GM18505 (cell line): ENCODE results near the gene DHTKD1.

Experiments used
- ATAC-seq: cut with Tn5 transposase; IDR thresholded peaks from one replicate; pipeline ENCODE4 v1.9.1; 2021; ENCODE audit not compliant: unreplicated experiment
- POLR2A ChIP-seq: IDR thresholded peaks from 4 replicates; pipeline ENCODE4 v1.6.1; 2011; ENCODE audit warnings: borderline replicate concordance; ENCODE audit not compliant: insufficient read depth, insufficient read length; ENCODE audit errors: extremely low read depth

The DHTKD1 gene, protein sequence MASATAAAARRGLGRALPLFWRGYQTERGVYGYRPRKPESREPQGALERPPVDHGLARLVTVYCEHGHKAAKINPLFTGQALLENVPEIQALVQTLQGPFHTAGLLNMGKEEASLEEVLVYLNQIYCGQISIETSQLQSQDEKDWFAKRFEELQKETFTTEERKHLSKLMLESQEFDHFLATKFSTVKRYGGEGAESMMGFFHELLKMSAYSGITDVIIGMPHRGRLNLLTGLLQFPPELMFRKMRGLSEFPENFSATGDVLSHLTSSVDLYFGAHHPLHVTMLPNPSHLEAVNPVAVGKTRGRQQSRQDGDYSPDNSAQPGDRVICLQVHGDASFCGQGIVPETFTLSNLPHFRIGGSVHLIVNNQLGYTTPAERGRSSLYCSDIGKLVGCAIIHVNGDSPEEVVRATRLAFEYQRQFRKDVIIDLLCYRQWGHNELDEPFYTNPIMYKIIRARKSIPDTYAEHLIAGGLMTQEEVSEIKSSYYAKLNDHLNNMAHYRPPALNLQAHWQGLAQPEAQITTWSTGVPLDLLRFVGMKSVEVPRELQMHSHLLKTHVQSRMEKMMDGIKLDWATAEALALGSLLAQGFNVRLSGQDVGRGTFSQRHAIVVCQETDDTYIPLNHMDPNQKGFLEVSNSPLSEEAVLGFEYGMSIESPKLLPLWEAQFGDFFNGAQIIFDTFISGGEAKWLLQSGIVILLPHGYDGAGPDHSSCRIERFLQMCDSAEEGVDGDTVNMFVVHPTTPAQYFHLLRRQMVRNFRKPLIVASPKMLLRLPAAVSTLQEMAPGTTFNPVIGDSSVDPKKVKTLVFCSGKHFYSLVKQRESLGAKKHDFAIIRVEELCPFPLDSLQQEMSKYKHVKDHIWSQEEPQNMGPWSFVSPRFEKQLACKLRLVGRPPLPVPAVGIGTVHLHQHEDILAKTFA

DNA sequence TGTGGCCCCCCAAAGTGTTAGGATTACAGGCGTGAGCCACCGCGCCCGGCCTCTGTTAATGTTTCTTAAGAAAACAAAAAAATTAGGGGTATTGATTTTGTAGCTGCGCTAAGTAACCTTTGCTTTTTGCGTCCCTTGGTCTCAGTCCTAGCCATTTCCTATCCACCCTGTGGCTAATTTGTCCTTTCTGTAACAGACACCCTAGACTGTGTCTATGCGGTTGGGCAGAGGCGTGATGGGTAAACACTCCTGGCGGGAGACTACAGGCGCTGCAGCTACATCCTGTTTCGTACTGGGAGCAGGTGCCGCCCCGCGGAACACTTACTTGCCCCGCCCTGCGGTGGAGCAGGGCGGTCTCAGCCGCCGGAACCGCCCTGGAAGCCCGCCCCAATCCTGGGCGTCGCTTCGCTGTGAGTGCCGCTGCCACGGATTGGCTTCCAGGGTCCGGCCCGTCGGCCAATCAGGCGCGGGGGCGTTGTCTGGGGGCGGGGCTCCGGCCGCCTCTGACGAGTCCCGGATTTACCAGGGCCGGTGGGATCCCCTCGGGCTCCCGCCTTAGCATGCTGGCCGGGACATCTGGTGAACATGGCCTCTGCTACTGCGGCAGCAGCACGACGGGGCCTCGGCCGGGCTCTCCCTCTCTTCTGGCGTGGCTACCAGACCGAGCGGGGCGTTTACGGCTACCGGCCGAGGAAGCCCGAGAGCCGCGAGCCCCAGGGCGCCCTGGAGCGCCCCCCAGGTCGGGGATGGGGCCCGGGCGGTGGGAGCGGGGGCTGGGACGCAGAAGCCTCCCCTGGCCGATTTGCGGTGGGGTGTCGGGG is at the start of gene DHTKD1:
Gene DHTKD1, plus strand, starts transcription at position 506 of the 821 bp plus-strand sequence. Its CDS starts 80 bp downstream, at position 586.
- TF ChIP-seq POLR2A, result peak; percentile 80
- ATAC-seq, result peak; percentile 97

DNA sequence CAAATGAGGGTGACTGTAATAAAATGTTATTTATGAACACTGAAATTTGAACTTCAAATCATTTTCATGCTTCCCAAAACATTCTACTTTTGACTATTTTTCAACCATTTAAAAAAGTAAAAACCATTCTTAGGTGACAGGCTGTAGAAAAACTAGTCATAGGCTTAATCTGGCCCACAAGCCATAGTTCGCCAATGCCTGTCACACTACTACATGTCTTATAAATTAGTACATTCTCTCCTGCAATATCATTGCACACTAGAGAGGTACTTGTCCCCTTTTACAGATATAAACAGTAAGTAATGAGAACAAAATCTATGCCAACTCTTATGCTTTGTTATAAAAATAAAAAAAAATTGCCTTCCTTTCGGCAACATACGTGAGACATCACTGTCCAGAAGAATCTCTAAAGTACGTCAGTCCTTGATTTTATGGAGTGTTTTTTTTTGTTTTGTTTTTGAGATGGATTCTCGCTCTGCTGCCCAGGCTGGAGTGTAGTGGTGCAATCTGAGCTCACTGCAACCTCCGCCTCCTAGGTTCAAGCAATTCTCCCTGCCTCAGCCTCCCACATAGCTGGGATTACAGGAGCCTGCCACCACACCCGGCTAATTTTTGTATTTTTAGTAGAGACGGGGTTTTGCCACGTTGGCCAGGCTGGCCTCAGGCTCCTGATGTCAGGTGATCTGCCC is 49.3 kb upstream of the DHTKD1 start:
- no peak for ATAC-seq
- no peak for TF ChIP-seq POLR2A

DNA sequence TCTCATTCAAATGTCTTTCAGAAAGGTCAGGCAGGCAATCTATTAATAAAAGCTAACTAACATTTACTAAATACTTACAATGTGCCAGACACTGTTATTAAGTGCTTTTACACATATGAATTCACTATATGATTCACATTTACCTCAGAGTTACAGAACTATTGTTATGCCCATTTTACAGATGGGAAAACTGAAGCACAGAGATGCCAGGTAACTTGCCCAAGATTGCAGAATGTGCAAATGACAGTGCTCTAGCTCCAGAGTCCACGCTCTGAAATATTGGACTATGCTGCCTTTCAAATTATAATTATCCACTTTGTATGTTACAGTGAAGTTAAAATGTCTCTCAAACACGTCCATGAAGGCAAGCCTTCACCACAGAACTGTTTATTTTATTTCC is 48.2 kb upstream of the DHTKD1 start:
- no peak for ATAC-seq
- TF ChIP-seq POLR2A, result no peak

DNA sequence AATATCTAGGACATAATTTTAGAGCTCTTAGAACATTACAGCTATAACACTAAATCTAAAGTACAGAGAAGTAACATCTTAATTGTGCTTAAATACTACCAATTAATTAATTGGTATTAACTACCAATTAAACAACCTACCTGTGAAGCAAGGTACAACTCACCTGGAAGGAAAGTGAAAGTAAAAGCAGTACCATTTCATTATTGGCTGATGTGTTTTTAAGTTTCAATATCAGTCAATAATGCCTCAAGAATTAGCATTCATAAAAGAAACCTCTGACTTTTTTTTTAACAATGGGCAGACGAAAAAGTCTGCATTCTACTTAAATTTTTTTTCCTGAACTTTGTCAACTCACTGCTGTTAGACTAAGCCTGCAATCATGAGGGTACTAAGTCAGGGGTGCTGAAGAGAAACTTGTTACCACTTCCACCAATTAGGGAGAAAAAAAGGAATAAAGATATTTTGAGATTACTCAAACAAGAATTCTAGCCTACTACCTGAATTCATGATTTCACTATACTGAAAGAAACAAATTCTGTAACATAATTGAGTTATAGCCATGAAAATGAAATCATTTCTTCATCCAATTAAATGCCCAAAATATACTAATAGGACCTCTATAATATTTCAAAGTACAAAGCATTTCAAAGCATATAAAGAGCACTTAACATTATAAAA is 46.0 kb upstream of the DHTKD1 start:
- ATAC-seq, result no peak
- TF ChIP-seq POLR2A, result no peak

DNA sequence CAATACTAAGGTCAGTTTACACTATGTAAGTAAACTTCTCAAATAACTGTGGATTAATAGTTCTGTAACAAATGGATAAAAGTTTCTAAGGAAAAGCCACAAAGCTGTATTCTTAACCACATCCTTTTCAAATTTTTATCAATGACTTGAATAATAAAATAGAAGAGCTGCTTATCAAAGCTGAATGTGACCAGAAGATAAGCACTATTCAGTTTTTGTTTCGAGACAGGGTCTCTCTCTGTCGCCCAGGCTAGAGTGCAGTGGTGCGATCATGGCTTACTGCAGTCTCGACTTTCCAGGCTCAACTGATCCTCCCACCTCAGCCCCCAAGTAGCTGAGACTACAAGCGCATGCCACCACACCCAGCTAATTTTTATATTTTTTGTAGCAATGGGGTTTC is 43.2 kb upstream of the DHTKD1 start:
- no peak for TF ChIP-seq POLR2A
- no peak for ATAC-seq

DNA sequence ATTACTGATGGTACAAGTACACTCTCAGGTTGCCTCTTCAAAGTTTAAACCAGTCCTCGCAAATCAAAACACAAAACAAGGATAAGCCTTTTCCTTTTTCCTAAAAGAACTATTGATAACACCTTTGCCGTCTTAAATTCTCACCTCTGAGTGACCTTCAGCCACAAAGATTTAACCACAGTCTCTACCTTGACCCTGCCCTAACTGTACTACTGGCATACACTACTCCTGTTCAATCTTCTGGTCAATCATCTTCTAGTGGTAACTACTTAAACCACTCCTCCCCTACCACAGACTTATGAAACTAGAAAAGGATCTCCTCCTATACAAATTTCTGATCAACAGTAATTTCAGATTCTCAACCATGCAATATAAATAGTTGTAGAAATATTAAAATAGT is 41.2 kb upstream of the DHTKD1 start:
- TF ChIP-seq POLR2A, result no peak
- no peak for ATAC-seq

DNA sequence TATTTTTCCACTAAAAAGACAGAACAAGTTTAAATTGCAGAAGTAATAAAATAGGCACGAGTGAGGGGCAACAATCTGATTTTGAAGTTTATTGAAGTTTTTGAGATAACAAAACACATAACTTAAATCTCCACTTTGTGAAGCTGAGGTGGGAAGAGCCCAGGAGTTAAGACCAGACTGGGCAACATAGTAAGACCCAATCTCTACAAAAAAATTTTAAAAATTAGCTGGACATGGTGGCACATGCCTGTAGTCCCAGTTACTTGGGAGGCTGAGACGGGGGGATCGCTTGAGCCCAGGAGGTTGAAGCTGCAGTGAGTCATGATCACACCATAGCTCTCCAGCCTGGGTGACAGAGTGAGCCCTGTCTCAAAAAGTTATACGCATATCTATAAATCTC is 37.4 kb upstream of the DHTKD1 start:
- no peak for ATAC-seq

DNA sequence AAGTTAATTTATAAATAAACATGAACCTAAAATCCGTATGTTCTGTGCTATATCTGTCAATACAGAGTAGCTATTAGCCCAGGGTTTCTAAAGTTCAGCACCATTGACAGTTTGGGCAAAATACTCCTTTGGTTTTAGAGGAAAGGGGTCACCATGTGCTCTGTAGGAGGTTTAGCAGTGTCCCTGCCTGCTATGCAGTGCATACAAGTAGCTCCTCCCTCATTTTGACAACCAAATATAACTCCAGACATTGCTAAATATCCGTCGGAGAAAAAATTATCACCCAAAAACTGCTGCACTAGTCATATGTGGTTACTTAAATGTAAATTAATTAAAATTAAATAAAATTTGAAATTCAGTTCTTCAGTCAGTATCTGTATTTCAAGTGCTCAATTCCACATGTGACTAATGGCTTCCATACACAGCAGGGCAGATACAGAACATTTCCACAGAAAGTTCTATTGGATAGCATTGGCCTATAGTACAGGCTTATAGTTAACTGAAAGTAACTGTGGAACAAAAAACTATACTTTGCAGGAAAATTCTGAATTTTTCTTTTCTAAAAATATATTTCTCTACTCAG is 32.6 kb upstream of the DHTKD1 start:
- no peak for ATAC-seq
- TF ChIP-seq POLR2A, result no peak

More for the DNA sequence above, 37.4 kb upstream of the DHTKD1 start:
- TF ChIP-seq POLR2A, result no peak

DNA sequence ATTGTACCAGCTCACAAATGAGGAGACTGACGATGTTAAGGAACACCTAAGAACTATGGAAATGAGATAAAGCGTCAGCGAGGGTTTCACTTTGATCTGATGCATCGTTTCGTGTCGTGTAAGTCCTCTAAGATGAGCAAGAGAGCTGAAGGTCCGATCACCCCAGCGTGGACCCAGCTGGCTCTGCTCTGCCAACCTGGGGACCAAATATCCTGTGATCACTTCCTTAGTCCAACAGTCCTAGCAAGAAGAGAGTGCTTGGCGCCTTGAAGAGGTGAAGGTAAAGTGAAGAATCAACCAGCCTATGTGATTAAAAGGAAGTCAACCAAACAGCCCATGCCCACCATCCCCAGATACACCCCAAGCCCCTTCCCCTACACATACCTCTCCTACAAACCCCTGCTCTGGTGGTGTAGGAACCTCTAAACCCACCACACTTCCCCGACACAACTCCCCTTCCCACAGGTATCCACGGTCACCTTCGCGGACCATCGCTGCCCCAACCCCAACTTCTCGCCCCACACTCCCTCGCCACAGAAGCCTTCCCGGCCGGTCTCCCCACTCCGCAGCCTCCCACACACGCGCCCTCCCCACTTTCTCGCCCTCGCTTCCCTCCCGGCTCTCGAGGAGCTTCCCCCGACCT is 26.9 kb upstream of the DHTKD1 start:
- no peak for ATAC-seq
- TF ChIP-seq POLR2A, result peak; percentile 75

DNA sequence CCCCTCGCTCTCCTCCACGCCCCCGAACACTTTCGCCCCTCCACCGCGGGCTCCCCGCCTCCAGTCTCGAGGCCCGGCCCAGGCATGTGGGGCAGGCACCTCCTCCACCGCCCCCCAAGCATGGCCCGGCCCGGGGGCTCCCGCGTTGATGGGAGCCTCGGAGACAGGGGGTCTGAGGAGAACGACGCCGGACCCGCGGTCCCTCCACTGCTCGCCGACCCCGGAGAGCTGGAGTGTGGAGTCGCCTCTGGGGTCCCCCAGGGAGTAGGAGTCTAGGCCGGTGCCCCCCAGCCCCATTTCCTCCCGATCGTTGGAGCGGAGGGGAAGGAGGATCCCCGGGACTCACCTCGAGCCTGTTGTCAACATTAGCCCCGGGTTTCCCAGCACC is 26.4 kb upstream of the DHTKD1 start:
- peak; percentile 2 for ATAC-seq
- TF ChIP-seq POLR2A, result peak; percentile 59
